ENCODE data around the gene MCRIP2. TPM values are rescaled to one million over a fixed set of nuclear protein-coding genes. Genes with fewer than 3 reads are reported as not detected.

Gene MCRIP2
- polyA plus RNA-seq, 2 of the 4 experiments (the other 2 are of a cell fraction) = 10.7 to 21.3 TPM

- no peaks in the 10 kb centered on the region for H3K9me3 ChIP-seq
- FAIRE-seq (no peak), ATAC-seq (no peak), DNase-seq (ENCODE audit: low read depth in 1 of 2, low spot score in 1 of 2) (no peak)
- H3K27ac ChIP-seq = no peak overlapping the region
- 95% methylated on average over 16 of the region's 22 CpGs for WGBS (ENCODE audit: missing lambda C conversion rate)
- H3K4me1 ChIP-seq = peaks cover 35% of the 10 kb centered on the region
- no peak for TF ChIP-seq EHMT2 (IDR thresholded peaks at IDR 0.05; ENCODE audit: low read depth)
- no peak for TF ChIP-seq BCL3 (IDR thresholded peaks at IDR 0.05)
- no peak for TF ChIP-seq CHD4 (IDR thresholded peaks at IDR 0.05; ENCODE audit: borderline replicate concordance)
- no peak for TF ChIP-seq POLR2AphosphoS2 (conservative IDR thresholded peaks at IDR 0.05; ENCODE audit: low read length)
- TF ChIP-seq CTCF (IDR thresholded peaks at IDR 0.05) = no peak
- no peak for TF ChIP-seq ZNF302 (CRISPR knock-in tag; IDR thresholded peaks at IDR 0.05)
- no peak for TF ChIP-seq EP300 (IDR thresholded peaks at IDR 0.05)
- TF ChIP-seq MYC (IDR thresholded peaks at IDR 0.05; ENCODE audit: borderline replicate concordance, low read length) = no peak
- TF ChIP-seq HOXB5 (CRISPR knock-in tag; IDR thresholded peaks at IDR 0.05) = no peak
- TF ChIP-seq NFE2L2 (conservative IDR thresholded peaks at IDR 0.05; ENCODE audit: low read length) = no peak
- TF ChIP-seq RAD21 (conservative IDR thresholded peaks at IDR 0.05 in 1 of 2, IDR thresholded peaks at IDR 0.05 in 1 of 2) = no peak
- TF ChIP-seq TFCP2L1 (CRISPR knock-in tag; IDR thresholded peaks at IDR 0.05) = no peak
- TF ChIP-seq ATOH8 (CRISPR knock-in tag; IDR thresholded peaks at IDR 0.05; ENCODE audit: low read depth) = no peak
- no peak for TF ChIP-seq RARB (CRISPR knock-in tag; IDR thresholded peaks at IDR 0.05)
- no peak for TF ChIP-seq PBX3 (IDR thresholded peaks at IDR 0.05)
- no peak for TF ChIP-seq BHLHE40 (IDR thresholded peaks at IDR 0.05; ENCODE audit: low read depth, low read length)
- TF ChIP-seq HDAC2 (IDR thresholded peaks at IDR 0.05) = no peak
- no peak overlapping the region for H3K4me3 ChIP-seq
- no peak overlapping the region; the same call in 2 of the 3 replicates for H3K4me2 ChIP-seq
- ChIA-PET POLR2A (no interaction called here), CTCF (interaction anchor here (0.9 to 1.8 kb wide), 3 partner anchors 12 to 185 kb away, joined by 3 to 4 read pairs (median 3); no protein-coding TSS in a partner anchor)
Observed at GRCh38 chr16:634051-634670, 7.5 kb upstream of the MCRIP2 start.

- ChIA-PET CTCF (interaction anchor here (1.0 to 1.8 kb wide), 2 partner anchors 13 to 41 kb away, joined by 4 read pairs; no protein-coding TSS in a partner anchor), POLR2A (no interaction called here)
- no peaks in the 10 kb centered on the region for H3K9me3 ChIP-seq
- H3K4me1 ChIP-seq = peaks cover 30% of the 10 kb centered on the region
- ATAC-seq (no peak), DNase-seq (ENCODE audit: low read depth in 1 of 2, low spot score in 1 of 2) (no peak), FAIRE-seq (no peak)
- WGBS (ENCODE audit: missing lambda C conversion rate) = 83% methylated on average over 6 of the region's 7 CpGs
- H3K4me2 ChIP-seq = peak overlapping the region; percentile 78
- H3K27ac ChIP-seq = peak overlapping the region in 1 of 2 experiments; percentile 91; a peak in 3 of 6 replicates
- H3K4me3 ChIP-seq = peak overlapping the region; percentile 78
- TF ChIP-seq POLR2A (IDR thresholded peaks at IDR 0.05; ENCODE audit: low read length) = no peak
Observed at GRCh38 chr16:634996-635395, 6.6 kb upstream of the MCRIP2 start.
